ENCODE measurements around the gene LRRN2.
"Not testable (repeated sequence)": the region's sequence is repeated elsewhere in the genome, so short reads cannot be mapped to it uniquely, and the experiment has no call there.

The LRRN2 gene

DNA sequence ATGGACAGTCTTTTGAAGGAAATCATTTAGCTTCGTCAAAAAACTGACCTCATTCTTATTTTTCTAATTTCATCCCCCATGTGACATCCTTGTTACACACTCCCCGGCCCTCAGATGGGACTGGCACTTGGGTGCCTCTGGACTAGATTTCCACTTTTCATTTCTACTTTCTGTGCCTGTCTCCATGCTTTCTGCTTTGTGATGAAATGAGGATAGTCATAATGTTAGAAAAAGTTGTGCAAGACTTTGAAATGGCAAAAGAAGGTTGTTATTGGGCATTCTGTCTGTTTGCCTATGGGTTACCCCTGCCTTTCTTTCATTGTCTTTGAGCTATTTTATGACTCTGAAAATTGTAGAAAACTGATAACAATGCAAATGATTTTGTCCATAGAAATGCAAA lies 114.4 kb downstream of the LRRN2 start:
- DNase-seq: no peak

DNA sequence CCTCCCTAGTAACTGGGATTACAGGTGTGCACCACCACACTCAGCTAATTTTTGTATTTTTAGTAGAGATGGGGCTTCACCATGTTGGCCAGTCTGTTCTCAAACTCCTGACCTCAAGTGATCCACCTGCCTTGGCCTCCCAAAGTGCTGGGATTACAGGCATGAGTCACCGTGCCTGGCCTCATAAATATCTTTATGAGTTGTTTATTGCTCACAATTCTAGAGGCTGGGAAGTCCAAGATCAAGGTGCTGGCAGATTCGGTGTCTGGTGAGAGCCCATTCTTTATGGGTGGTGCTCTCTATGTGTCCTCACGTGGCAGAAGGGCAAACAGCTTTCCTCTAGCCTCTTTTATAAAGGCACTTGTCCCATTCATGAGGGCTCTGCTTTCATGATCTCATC lies 115.5 kb downstream of the LRRN2 start:
- not testable (repeated sequence) for DNase-seq

DNA sequence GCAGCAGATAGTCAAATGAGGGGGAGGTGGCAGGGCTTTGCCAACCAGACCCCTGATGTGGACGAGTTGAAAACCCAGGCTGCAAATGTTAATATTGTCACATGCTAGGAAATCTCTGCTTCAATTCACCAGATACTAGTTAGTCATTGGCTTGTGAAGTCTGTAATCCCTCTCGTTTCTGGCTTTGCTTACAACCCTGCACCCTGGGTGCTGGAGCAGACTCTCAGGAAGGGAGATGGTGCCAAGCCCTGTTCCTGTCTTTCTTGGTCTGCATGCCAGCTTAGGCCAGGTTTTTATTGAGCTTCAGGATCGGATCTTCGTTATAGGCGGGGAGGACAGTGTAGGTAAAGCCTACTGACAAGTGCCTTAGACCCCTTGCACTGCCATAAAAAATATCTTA lies 116.1 kb downstream of the LRRN2 start:
- DNase-seq: no peak

DNA sequence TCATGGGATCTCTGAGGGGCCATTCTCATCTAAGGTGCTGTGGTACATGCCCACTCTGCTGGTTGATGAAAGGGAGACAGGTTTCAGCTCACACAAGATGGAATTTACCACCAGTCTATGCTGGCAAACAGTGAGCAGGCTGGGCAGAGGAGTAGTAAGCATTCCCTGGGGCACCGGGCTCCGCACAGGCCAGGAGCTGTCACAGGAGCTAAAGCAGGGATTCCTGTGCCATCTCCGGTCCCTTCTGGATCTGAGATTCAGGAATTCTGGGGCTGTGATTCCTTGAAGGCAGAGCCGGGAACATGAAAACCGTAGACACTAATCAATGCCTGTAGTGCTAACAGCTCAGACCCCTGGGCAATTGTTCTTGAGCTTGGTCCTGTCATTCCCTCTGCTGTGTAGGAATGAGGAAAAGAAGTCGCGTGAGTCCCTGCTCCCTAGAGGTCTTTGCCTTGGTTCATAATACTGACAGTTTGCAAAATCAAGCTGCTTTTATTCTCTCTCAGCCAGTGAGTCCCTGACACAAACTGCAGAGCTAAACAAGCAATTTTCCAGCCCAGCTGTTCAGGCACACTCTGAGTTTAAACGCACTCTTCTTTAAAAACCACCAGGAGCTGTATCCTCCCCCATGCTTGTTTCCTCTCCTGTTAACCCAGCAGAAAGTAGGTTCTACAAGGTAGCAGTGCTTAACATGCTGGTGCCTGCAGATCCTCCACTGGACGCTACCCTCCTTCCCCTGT lies 116.8 kb downstream of the LRRN2 start:
- DNase-seq: no peak

Measured in CD4-positive, alpha-beta T cell treated with Interleukin-12 subunit alpha and Interleukin-12 subunit beta, for 1 hour (primary cell).